Spleen (tissue), 7 donors: ENCODE results near the gene NPPA.

Experiments used
- CTCF ChIP-seq, 11 experiments: fragments of 200-600 bp in 7 of 11; fragments of 450-650 bp in 4 of 11; sonication (generic) in 4 of 11; IDR thresholded peaks in 8 of 11; conservative IDR thresholded peaks in 3 of 11; 1 replicate in 7 of 11; 2 replicates in 4 of 11; pipeline versions ENCODE4 v1.4.0 to v1.8.0; 2016 to 2021; ENCODE audit warnings: antibody characterized with exemption in 11 of 11, inconsistent platforms in 4 of 11, mild to moderate bottlenecking in 1 of 11
- POLR2A ChIP-seq, 3 donors: fragments of 450-650 bp; IDR thresholded peaks; one replicate each; pipeline ENCODE4 v1.5.1; 2017; ENCODE audit warnings: antibody characterized with exemption in 3 of 3, mild to moderate bottlenecking in 1 of 3
- POLR2AphosphoS5 ChIP-seq, 3 donors: sonication (generic); formaldehyde crosslinking; IDR thresholded peaks; one replicate each; pipeline ENCODE4 v1.5.1; 2017; ENCODE audit warnings: antibody characterized with exemption in 3 of 3
- donor health status: DM: no; HTN: no; CAD: no; lungs with moderate emphysema.
- donor health status: DM: no; HTN: no; CAD: no.
- donor health status: DM: no; HTN: no; CAD: no.

DNA sequence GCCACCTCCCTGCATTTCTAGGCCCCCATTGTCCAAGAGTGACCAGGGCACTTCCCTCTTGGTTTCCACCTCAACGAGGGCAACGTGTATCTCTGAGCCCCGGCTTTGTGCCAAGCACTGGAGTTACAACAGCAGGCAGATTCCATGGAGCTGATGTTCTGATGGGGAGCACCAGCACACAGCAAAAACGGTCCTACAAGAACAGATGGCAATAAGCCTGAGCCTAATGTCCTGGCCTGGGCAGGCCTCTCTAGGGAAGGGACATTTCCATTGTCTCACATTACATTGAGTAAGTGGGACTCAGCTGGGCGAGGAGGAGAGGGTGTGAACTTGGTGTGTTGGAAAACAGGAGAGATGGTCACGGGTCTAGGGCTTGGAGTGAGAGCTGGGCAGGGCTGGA is 38.3 kb upstream of the NPPA start:
- TF ChIP-seq POLR2A (IDR thresholded peaks at IDR 0.05) (no peak), CTCF (IDR thresholded peaks at IDR 0.05 in 8 of 11, conservative IDR thresholded peaks at IDR 0.05 in 3 of 11) (no peak), POLR2AphosphoS5 (IDR thresholded peaks at IDR 0.05) (no peak)
